Stimulated activated CD4-positive, alpha-beta T cell treated with anti-CD3 and anti-CD28 coated beads, Interleukin-2, amount 100 ng/mL, for 24 hours (primary cell): ENCODE measurements around the gene CHMP4A.

Experiments used
- DNase-seq, 2 donors: peaks; one replicate each; pipeline ENCODE4 v3.0.0-alpha.2; 2020

The CHMP4A gene

GRCh38 chr14:24212924-24213865 is at the start of gene CHMP4A:
TSS of gene CHMP4A (minus strand) at chr14:24213488. CDS start at chr14:24213439, 49 bp downstream.
- peak; percentile 96 for DNase-seq

- no peak for DNase-seq
These were observed 48.7 kb upstream of the CHMP4A start for GRCh38 chr14:24261969-24262327.

GRCh38 chr14:24261256-24261968 is 48.1 kb upstream of the CHMP4A start:
- no peak for DNase-seq

GRCh38 chr14:24260780-24261157 is 47.5 kb upstream of the CHMP4A start:
- DNase-seq: no peak

DNA sequence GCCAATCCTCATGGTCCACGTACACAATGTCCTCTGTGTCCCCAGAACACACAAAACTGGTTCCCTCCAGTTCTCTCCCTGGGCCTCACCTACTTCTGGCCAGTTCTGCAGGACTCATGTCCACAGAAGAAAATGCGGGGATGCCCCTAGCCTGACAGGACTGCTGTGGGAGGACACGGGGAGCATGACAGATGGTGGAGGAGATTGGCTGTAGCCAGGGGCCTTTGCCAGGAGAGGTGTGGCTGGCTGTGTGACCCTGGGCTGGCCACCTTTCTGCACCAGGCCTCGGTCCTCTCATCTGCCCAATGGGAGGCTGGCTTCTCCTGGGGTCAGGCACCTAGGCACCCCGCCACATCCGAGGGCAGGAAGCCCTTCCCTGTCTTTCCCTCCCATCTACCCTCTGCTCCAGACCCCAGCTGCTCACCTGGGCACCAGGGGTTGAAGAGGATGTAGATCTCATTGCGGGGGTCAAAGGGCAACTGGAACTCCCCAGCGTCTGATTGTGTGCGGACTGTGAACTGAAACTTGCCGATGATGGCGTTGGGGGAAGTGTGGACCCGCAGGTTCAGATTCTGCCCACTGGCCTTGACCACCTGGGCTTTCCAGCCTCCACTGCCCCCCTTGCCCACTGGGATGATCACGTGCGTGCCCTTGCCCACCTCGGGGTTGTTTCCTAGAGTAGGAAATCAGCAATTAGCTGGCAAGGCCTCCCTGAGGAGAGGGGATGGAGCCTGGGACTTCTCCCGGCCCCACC is 46.9 kb upstream of the CHMP4A start:
- no peak for DNase-seq

GRCh38 chr14:24259282-24260025 is 46.2 kb upstream of the CHMP4A start:
- DNase-seq: no peak

DNA sequence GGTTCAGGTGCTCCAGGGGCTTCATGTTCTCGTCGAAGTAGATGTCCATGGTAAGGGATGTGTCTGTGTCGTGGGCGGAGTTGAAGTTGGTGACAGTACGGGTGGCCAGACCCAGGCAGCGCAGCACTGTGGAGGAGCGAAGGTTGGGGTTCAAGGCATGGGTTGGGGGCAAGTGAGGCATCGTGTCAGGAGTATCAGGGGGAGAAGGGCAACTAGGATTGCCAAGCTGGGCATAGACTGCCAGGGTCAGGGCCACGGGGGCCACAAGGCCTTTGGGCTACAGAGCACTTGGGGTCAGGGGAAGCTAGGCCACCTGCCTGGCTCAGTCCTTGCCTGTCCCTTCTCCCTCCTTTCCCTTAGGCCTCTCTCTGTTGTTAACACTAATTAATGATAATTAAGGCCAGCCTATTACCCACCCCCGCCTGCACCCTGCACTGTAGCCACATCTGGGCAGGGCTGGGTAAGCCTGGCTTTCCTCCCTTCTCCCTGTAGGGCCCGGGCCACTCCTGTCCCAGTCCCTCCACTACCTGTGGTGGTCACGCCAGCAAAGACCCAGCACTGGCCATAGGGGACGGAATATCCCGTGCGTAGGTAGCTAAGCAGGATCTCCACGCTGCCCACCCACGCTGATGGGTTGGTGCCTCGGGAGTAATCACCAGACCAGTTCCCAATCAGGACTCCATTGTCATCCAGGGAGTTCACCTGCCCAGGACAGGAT is 45.4 kb upstream of the CHMP4A start:
- DNase-seq: no peak

DNA sequence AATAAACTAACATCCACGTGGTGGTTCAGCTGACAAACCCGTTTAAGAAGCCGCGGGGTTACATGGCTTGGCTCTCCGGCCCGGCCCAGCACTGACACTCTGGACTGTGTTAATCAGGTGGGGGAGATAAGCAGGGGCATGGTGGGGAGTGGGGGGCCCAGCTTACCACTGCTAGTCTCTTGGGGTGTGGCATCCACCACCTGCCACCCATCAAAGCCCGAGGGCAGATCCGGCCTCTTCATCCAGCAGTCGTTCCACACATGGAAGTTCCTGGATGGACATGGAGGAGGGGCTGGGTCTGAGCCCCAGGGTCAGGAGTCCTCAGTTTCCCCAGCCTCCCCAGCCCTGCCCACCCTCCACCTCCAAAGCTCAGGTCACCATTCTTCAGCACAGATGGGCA is 44.8 kb upstream of the CHMP4A start:
- no peak for DNase-seq

DNA sequence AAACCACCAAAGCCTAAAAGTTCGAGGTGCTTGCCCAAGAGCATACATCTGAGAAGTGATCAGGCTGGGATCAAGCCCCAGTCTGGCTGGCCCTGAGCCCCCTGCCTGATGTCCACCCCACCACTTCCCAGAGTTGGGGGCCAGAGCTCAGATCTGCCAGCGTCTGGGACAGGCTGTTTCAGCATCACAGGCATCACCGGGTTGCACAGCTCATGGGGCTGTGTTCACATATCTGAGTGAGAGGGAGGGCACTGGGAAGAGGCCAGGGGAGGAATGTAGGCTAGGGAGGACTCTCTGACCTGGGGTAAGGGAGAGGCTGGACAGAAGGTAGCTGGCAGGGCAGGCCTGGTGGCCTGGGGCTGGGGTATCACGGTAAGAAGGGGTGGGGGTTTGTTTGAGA is 43.7 kb upstream of the CHMP4A start:
- no peak for DNase-seq

DNA sequence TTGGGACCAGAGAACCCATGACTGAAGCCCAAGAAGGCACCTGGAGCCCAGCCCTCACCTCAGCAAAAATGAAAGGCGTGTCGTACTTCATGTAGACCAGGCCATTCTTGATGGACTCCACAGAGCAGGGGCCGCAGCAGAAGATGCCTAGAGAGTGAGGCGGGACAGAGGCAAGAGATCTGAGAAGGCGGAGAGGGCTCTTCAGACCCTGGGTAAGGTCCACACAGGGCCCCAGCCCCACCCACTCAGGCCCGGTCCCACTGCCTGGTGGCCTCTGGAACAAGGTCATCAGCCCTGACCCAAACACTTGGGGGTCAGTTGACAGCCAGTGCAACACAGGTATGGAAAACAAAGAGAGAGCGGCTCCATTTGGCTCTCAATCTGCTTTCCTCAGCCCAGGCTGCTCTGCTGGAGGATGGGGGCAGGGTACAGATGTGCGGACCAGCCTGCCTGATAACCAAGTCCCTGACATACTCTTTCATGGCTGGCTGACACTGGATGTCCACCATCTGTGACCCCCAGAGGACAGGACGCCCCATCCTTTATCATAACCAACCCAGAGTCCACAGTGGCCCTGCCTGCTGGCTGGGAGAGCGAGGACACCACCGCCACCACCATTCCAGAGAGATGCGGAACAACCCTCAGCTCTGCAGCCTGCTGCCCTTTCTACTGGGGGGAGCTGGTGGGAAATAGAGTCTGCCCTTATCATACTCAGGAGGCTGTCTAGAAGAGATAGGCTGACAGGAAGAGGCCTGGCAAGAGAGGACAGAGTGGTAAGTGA is 42.8 kb upstream of the CHMP4A start:
- no peak for DNase-seq

DNA sequence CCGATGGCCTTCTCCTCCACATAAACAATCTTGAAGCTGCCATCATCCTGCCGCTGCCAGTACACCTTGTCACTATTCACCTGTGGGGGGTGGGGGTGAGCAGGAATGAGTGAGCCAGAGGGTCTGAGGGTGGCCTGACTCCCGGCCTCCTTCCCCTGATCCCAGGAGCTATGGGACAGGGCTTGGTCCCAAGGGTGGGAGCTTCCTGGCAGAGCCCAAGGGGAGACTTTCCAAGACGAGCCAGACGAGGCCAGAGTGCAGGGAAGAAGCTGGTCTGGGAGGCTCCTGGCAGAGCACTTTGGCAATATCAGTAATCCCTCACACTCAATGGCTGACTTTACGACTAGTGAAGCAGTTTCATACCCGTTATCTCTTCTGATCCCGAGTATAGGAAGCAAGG is 42.1 kb upstream of the CHMP4A start:
- no peak for DNase-seq

- no peak for DNase-seq
These were observed 41.5 kb upstream of the CHMP4A start for GRCh38 chr14:24254630-24255392.

DNA sequence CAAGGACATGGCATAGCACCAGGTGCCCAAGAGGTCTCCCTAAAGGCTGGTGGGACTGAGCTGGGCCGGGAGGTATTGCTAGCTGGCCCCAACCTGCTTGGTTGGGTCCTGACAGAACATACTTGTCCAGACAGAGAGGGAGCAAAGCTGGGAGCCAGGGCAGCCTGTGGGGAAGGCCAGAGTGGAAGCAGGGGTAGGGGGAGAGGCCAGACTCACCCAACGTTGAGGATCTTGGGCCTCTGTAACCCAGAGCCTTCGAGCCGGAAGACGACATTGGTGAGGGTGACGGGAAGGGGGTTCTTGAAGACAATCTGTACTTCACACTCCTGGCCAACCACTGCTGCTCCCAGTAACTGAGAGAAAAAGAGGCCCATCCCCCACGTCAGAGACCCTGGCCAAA is 40.6 kb upstream of the CHMP4A start:
- DNase-seq: no peak

GRCh38 chr14:24252289-24253124 is 39.2 kb upstream of the CHMP4A start:
- DNase-seq: no peak

DNA sequence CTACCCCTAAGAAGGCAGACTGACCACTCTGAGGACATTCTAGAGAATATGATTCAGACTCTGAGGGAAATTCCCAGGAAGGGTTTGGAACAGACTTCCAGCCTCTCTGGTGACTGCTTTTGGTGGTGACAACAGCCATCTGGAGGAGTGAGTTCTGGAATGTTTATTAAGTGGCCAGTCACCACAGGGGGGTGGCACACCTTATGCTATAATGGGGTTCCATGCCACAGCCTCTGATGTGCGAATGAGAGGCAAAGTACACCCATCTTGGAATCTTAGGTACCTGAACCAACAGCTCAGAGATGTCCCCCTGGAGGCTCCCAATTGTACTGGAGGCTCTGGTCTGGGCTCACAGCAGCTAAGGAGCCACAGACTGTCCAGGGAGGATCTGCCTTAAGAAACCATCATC is 38.6 kb upstream of the CHMP4A start:
- DNase-seq: no peak

GRCh38 chr14:24250354-24250753 is 37.1 kb upstream of the CHMP4A start:
- DNase-seq: no peak

- no peak for DNase-seq
These were observed 36.1 kb upstream of the CHMP4A start for GRCh38 chr14:24249230-24250021.

- DNase-seq: no peak
These were observed 34.1 kb upstream of the CHMP4A start for GRCh38 chr14:24247422-24247821.
